ENCODE data around the gene PGA5. TPM values are rescaled to one million over a fixed set of nuclear protein-coding genes. Genes with fewer than 3 reads are reported as not detected.

Gene PGA5
- total and polyA plus RNA-seq, 10 of the 15 experiments (the other 5 are each of a cell fraction or from before 2014, with no cell fraction given) = not detected

DNA sequence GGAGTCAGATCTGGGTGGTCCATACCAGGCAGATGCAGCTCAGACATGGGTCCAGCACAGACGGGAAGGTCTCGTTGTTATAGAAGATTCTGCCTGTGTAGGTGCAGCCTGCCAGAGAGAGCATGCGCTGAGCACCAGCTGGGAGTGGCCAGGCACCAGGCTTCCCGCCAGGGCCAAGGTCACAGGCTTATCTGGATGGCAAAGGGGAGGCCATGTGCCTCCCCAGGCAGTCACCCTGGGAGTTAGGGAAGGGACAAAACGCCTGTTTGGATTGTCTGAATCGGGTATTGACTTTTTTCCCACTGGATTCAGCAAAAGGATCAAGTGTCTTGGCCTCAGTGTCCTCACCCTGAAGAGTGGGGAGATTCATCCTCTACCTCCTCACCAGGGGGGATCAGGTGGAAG is 26.5 kb downstream of the PGA5 start:
- no peaks in the 10 kb centered on the region for H3K9me3 ChIP-seq (replicated peaks; ENCODE audit: control insufficient read depth, insufficient read depth, low read length)
- no peak for TF ChIP-seq ATF2 (IDR thresholded peaks at IDR 0.05; ENCODE audit: low read length)
- no peak for TF ChIP-seq TAF1 (IDR thresholded peaks at IDR 0.05; ENCODE audit: borderline replicate concordance, low read depth, low read length)
- TF ChIP-seq CEBPB (IDR thresholded peaks at IDR 0.05; ENCODE audit: borderline replicate concordance in 1 of 2, low read depth in 2 of 2, low read length in 2 of 2) = no peak
- no peak for TF ChIP-seq ZNF274 (IDR thresholded peaks at IDR 0.05; ENCODE audit: insufficient read depth, insufficient read length)
- no peak for TF ChIP-seq JUND (IDR thresholded peaks at IDR 0.05; ENCODE audit: low read depth, low read length)
- no peak for TF ChIP-seq BRCA1 (IDR thresholded peaks at IDR 0.05; ENCODE audit: low read depth, low read length)
- TF ChIP-seq, protein P1, sequence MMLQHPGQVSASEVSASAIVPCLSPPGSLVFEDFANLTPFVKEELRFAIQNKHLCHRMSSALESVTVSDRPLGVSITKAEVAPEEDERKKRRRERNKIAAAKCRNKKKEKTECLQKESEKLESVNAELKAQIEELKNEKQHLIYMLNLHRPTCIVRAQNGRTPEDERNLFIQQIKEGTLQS (IDR thresholded peaks at IDR 0.05; ENCODE audit: borderline replicate concordance, extremely low read depth, low read depth, low read length) = no peak
- TF ChIP-seq WRNIP1 (IDR thresholded peaks at IDR 0.05; ENCODE audit: borderline replicate concordance, low read depth, low read length) = no peak
- TF ChIP-seq HCFC1 (IDR thresholded peaks at IDR 0.05; ENCODE audit: low read length) = no peak
- no peak for TF ChIP-seq USF2 (IDR thresholded peaks at IDR 0.05; ENCODE audit: borderline replicate concordance, low read depth, low read length)
- TF ChIP-seq ZNF384 (IDR thresholded peaks at IDR 0.05; ENCODE audit: borderline replicate concordance, low read depth, low read length) = no peak
- TF ChIP-seq, protein P2, sequence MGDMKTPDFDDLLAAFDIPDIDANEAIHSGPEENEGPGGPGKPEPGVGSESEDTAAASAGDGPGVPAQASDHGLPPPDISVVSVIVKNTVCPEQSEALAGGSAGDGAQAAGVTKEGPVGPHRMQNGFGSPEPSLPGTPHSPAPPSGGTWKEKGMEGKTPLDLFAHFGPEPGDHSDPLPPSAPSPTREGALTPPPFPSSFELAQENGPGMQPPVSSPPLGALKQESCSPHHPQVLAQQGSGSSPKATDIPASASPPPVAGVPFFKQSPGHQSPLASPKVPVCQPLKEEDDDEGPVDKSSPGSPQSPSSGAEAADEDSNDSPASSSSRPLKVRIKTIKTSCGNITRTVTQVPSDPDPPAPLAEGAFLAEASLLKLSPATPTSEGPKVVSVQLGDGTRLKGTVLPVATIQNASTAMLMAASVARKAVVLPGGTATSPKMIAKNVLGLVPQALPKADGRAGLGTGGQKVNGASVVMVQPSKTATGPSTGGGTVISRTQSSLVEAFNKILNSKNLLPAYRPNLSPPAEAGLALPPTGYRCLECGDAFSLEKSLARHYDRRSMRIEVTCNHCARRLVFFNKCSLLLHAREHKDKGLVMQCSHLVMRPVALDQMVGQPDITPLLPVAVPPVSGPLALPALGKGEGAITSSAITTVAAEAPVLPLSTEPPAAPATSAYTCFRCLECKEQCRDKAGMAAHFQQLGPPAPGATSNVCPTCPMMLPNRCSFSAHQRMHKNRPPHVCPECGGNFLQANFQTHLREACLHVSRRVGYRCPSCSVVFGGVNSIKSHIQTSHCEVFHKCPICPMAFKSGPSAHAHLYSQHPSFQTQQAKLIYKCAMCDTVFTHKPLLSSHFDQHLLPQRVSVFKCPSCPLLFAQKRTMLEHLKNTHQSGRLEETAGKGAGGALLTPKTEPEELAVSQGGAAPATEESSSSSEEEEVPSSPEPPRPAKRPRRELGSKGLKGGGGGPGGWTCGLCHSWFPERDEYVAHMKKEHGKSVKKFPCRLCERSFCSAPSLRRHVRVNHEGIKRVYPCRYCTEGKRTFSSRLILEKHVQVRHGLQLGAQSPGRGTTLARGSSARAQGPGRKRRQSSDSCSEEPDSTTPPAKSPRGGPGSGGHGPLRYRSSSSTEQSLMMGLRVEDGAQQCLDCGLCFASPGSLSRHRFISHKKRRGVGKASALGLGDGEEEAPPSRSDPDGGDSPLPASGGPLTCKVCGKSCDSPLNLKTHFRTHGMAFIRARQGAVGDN (IDR thresholded peaks at IDR 0.05) = no peak
- TF ChIP-seq, protein P3, sequence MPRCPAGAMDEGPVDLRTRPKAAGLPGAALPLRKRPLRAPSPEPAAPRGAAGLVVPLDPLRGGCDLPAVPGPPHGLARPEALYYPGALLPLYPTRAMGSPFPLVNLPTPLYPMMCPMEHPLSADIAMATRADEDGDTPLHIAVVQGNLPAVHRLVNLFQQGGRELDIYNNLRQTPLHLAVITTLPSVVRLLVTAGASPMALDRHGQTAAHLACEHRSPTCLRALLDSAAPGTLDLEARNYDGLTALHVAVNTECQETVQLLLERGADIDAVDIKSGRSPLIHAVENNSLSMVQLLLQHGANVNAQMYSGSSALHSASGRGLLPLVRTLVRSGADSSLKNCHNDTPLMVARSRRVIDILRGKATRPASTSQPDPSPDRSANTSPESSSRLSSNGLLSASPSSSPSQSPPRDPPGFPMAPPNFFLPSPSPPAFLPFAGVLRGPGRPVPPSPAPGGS (IDR thresholded peaks at IDR 0.05; ENCODE audit: borderline replicate concordance, insufficient read depth, low read depth, low read length, poor library complexity, severe bottlenecking) = no peak
- no peak for TF ChIP-seq RCOR1 (conservative IDR thresholded peaks at IDR 0.05; ENCODE audit: low read depth, low read length)
- TF ChIP-seq IKZF1 (conservative IDR thresholded peaks at IDR 0.05) = no peak

More for the DNA sequence above, 26.5 kb downstream of the PGA5 start:
- SMC1A ChIA-PET (ENCODE audit: uncharacterized antibody, unreplicated experiment) = no interaction called here
- intact Hi-C loops (cut with micrococcal nuclease; ENCODE audit: unreplicated experiment) = no loop called here
- Histone ChIP-seq H3K4me1 (ENCODE audit: control insufficient read depth, insufficient read depth, low read length) (no peaks in the 10 kb centered on the region), H3K9ac (ENCODE audit: control insufficient read depth, insufficient read depth, low read length) (no peak overlapping the region), H3K79me2 (ENCODE audit: control insufficient read depth, insufficient read depth, low read length) (no peaks in the 10 kb centered on the region), H4K20me1 (ENCODE audit: control insufficient read depth, insufficient read depth) (no peaks in the 10 kb centered on the region), H3K4me2 (ENCODE audit: control insufficient read depth, insufficient read depth) (no peak overlapping the region), H3K4me3 (no peak overlapping the region), H2AFZ (ENCODE audit: control insufficient read depth, low read depth, low read length) (no peak overlapping the region), H3K27me3 (replicated peaks in 1 of 2; ENCODE audit: control insufficient read depth in 2 of 2, insufficient read depth in 2 of 2, low read length in 1 of 2) (no peaks in the 10 kb centered on the region), H3K27ac (ENCODE audit: control insufficient read depth, insufficient read depth) (no peak overlapping the region), H3K36me3 (ENCODE audit: control insufficient read depth in 2 of 2, insufficient read depth in 2 of 2, low read length in 1 of 2) (no peaks in the 10 kb centered on the region; a peak in 1 of 4 replicates)
- POLR2A ChIA-PET = no interaction called here
- in situ Hi-C loops (cut with MboI) = loop anchor here (5.0 kb wide), 1 partner anchor 75 kb away; no protein-coding TSS in a partner anchor
- no peak for DNase-seq (ENCODE audit: low read depth, low spot score)
- BruUV-seq (replicated peaks) = no TSS peak
- FAIRE-seq = no peak
- RAD21 ChIA-PET (ENCODE audit: unreplicated experiment) = no interaction called here
- ATAC-seq = no peak
- 34% methylated on average over 6 of the region's 6 CpGs for WGBS (ENCODE audit: insufficient coverage, insufficient replicate concordance, low lambda C conversion rate, missing lambda C conversion rate)
- CTCF ChIA-PET = no interaction called here
